ENCODE measurements around the gene MTHFR.

Gene MTHFR

DNA sequence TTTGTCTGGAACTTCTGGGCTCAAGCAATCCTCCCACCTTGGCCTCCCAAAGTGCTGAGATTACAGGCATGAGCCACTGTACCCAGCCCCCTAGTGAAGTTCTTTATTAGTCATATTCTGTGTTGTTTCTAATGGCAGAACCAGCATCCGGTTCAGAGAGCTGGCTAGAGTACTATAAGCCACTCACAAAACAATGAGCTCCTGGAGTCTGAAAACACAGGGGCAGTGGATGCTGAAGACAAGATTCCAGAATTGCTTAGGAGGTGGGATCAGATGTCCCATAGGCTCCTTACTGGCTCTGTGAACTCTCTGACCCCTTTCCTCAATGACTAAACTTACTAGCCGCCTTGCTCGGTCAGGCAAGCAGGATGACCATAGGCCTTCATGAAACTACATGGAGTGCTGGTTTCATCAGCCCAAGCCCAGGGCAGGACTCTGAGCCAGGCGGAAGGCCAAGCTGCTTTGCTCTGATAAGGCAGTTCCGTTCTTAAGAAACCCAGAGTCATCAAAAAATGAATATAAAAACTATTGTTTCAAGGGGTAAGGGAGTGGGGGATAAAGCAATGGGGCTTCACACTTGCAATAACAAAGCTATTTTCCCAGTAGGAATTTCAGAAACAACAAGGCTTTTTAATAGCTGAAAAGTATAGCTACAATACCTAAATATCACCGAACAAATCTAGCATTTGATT, 8.1 kb downstream of the MTHFR start:
- Histone ChIP-seq H3K27ac (ENCODE audit: poor library complexity, severe bottlenecking) (no peak overlapping the region), H3K27me3 (ENCODE audit: insufficient read depth, poor library complexity, severe bottlenecking) (no peaks in the 10 kb centered on the region), H3K36me3 (ENCODE audit: low read depth) (peaks cover 63% of the 10 kb centered on the region), H3K4me3 (ENCODE audit: severe bottlenecking) (no peak overlapping the region), H3K9me3 (ENCODE audit: severe bottlenecking) (no peaks in the 10 kb centered on the region), H3K4me1 (ENCODE audit: insufficient read depth, poor library complexity, severe bottlenecking) (no peaks in the 10 kb centered on the region)
- no peak for TF ChIP-seq CTCF (IDR thresholded peaks at IDR 0.05; ENCODE audit: poor library complexity, severe bottlenecking)
- no peak for DNase-seq (ENCODE audit: low spot score)
- ATAC-seq (ENCODE audit: low read depth) = no peak

- Histone ChIP-seq H3K27ac (ENCODE audit: poor library complexity, severe bottlenecking) (no peak overlapping the region), H3K36me3 (ENCODE audit: low read depth) (peaks cover 63% of the 10 kb centered on the region), H3K4me1 (ENCODE audit: insufficient read depth, poor library complexity, severe bottlenecking) (peaks cover 2% of the 10 kb centered on the region), H3K27me3 (ENCODE audit: insufficient read depth, poor library complexity, severe bottlenecking) (no peaks in the 10 kb centered on the region), H3K9me3 (ENCODE audit: severe bottlenecking) (no peaks in the 10 kb centered on the region), H3K4me3 (ENCODE audit: severe bottlenecking) (no peak overlapping the region)
- ATAC-seq (ENCODE audit: low read depth) (no peak), DNase-seq (ENCODE audit: low spot score) (no peak)
- no peak for TF ChIP-seq CTCF (IDR thresholded peaks at IDR 0.05; ENCODE audit: poor library complexity, severe bottlenecking)
Measured at GRCh38 chr1:11796036-11796828, 9.5 kb downstream of the MTHFR start.

DNA sequence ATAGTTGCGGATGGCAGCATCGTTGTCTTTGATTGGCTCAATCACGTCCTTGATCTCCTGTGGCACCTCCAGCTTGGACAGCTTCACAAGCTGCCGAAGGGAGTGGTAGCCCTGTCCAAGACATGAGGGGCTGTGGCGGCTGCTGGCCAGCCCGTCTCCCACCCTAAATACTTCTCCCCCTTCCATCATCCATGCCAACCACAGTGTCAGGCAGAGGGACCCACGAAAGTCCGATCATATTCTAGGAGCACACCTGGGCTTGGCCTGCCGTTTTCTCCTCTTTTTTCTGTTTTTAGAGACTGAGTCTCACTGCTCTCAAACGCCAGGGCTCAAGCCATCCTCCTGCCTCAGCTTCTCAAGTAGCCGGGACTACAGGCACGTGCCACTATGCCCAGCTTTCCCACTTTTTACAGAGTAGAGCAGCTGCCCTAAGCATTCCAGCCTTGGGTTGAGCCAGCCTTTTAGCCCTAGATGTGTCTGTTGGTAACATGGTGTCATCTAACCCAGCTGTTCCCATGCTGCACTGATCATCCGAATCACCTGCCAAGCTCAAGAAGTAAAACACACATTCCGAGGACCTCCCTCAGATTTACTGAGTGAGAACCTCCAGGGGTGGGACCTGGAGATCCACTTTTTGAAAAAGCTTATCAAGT, 10.4 kb downstream of the MTHFR start:
- no peak for TF ChIP-seq CTCF (IDR thresholded peaks at IDR 0.05; ENCODE audit: poor library complexity, severe bottlenecking)
- Histone ChIP-seq H3K27me3 (ENCODE audit: insufficient read depth, poor library complexity, severe bottlenecking) (no peaks in the 10 kb centered on the region), H3K9me3 (ENCODE audit: severe bottlenecking) (no peaks in the 10 kb centered on the region), H3K36me3 (ENCODE audit: low read depth) (peaks cover 54% of the 10 kb centered on the region), H3K4me1 (ENCODE audit: insufficient read depth, poor library complexity, severe bottlenecking) (peaks cover 8% of the 10 kb centered on the region), H3K27ac (ENCODE audit: poor library complexity, severe bottlenecking) (no peak overlapping the region), H3K4me3 (ENCODE audit: severe bottlenecking) (no peak overlapping the region)
- ATAC-seq (ENCODE audit: low read depth) (no peak), DNase-seq (ENCODE audit: low spot score) (no peak)

DNA sequence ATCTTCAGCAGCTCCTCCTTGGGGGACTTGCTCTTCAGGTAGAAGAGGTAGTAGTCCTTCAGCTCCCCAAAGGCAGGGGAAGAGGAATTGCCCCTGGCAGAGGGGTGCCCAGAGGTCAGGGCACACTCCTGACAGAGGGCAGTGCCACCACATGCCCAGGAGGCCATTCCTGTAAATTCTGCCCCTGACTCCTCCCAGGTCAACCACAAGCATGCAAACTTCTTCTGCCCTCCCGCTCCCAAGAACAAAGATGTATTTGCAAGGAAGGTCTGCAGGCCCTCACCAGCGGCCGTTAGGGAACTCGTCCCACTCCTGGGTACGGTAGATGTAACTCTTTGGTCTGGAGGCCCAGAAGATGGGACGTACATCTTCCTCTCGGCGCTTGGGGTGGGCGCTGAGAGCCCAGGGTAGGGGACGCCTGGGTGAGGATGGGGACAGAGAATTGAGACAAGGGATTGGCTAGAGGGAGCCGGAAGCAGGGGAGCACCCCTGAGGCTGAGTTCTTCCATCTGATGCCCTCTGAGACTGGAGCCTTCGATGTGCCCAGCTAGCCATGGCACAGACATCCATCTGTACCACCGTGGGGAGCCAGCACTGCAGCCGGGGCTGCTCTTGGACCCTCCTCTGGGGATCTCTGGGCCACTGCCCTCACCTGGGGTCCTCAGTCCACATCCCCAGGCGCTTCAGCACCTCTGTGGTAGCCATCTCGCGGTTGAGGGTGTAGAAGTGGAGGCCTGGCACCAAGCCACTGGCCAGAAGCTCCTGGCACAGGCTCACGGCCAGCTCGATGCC, 11.1 kb downstream of the MTHFR start:
- no peak for ATAC-seq (ENCODE audit: low read depth)

More for the DNA sequence above, 11.1 kb downstream of the MTHFR start:
- no peak for TF ChIP-seq CTCF (IDR thresholded peaks at IDR 0.05; ENCODE audit: poor library complexity, severe bottlenecking)
- peaks cover 8% of the 10 kb centered on the region for H3K4me1 ChIP-seq (ENCODE audit: insufficient read depth, poor library complexity, severe bottlenecking)
- no peaks in the 10 kb centered on the region for H3K9me3 ChIP-seq (ENCODE audit: severe bottlenecking)
- H3K4me3 ChIP-seq (ENCODE audit: severe bottlenecking) = no peak overlapping the region
- no peaks in the 10 kb centered on the region for H3K27me3 ChIP-seq (ENCODE audit: insufficient read depth, poor library complexity, severe bottlenecking)
- H3K36me3 ChIP-seq (ENCODE audit: low read depth) = peaks cover 47% of the 10 kb centered on the region
- no peak for DNase-seq (ENCODE audit: low spot score)
- no peak overlapping the region for H3K27ac ChIP-seq (ENCODE audit: poor library complexity, severe bottlenecking)

All from RWPE2 (cell line).